ENCODE results near the gene D2HGDH.
"Not testable (repeated sequence)": the region's sequence is repeated elsewhere in the genome, so short reads cannot be mapped to it uniquely, and the experiment has no call there.

Gene D2HGDH

GRCh38 chr2:241726459-241726858, 8.0 kb upstream of the D2HGDH start:
- no peak for DNase-seq

GRCh38 chr2:241728000-241728399, 6.4 kb upstream of the D2HGDH start:
- DNase-seq = no peak

- no peak for DNase-seq
Measured at GRCh38 chr2:241728627-241729026, 5.8 kb upstream of the D2HGDH start.

DNA sequence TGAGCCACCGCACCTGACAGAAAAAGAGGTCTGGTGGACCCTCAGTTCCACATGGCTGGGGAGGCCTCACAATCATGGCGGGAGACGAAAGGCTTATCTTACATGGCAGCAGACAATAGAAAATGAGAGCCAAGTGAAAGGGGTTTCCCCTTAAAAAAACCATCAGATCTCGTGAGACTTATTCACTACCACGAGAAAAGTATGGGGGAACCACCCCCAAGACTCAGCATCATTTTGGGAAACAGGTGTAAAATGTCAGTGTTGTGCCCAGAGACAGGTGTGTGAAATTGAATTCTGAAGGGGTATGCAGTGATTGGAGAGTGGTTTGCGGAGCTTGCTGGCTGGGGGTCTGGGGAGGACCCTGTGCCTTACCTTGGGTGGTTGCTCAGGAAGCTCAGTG, 4.6 kb upstream of the D2HGDH start:
- no peak for DNase-seq

GRCh38 chr2:241730671-241731293, 3.6 kb upstream of the D2HGDH start:
- DNase-seq = no peak

DNA sequence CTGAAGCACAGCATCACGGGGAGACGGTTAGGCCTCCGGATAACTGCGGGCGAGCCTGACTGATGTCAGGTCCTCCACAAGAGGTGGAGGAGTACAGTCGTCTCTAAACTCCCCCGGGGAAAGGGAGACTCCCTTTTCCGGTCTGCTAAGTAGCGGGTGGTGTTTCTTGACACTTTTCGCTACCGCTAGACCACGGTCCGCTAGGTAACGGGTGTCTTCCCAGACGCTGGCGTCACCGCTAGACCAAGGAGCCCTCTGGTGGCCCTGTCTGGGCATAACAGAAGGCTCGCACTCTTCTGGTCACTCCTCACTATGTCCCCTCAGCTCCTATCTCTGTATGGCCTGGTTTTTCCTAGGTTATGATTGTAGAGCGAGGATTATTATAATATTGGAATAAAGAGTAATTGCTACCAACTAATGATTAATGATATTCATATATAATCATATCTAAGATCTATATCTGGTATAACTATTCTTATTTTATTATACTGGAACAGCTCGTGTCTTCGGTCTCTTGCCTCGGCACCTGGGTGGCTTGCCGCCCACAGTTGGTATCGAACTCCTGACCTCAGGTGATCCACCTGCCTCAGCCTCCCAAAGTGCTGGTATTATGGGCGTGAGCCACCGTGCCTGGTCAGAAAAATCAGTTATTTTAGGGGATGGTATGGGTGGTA, 1.8 kb upstream of the D2HGDH start:
- not testable (repeated sequence) for DNase-seq

GRCh38 chr2:241733391-241734207, 831 bp upstream of the D2HGDH start:
- no peak for DNase-seq

- no peak for DNase-seq
Measured at GRCh38 chr2:241734208-241734466, 293 bp upstream of the D2HGDH start.

- no peak for DNase-seq
Measured at GRCh38 chr2:241736111-241736510, 1.7 kb downstream of the D2HGDH start.

- DNase-seq = no peak
Measured at GRCh38 chr2:241738040-241738686, 3.7 kb downstream of the D2HGDH start.

- DNase-seq = no peak
Measured at GRCh38 chr2:241739177-241739576, 4.7 kb downstream of the D2HGDH start.

DNA sequence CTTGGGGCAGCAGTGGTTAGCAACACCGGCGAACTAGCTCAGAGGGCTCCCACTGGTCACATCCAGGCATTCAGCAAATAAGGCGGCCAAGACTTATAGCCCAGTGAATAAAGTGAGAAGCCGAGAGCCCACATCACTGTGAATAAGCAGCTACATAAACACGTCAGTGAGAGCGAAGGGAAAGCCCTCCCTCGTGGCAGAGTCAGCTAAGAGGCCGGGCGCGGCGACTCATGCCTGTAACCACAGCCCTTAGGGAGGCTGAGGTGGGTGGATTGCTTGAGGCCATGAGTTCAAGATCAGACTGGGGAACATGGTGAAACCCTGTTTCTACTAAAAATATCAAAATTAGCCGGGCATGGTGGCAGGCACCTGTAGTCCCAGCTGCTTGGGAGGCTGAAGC, 5.2 kb downstream of the D2HGDH start:
- DNase-seq = no peak

- no peak for DNase-seq
Measured at GRCh38 chr2:241741016-241741415, 6.6 kb downstream of the D2HGDH start.

DNA sequence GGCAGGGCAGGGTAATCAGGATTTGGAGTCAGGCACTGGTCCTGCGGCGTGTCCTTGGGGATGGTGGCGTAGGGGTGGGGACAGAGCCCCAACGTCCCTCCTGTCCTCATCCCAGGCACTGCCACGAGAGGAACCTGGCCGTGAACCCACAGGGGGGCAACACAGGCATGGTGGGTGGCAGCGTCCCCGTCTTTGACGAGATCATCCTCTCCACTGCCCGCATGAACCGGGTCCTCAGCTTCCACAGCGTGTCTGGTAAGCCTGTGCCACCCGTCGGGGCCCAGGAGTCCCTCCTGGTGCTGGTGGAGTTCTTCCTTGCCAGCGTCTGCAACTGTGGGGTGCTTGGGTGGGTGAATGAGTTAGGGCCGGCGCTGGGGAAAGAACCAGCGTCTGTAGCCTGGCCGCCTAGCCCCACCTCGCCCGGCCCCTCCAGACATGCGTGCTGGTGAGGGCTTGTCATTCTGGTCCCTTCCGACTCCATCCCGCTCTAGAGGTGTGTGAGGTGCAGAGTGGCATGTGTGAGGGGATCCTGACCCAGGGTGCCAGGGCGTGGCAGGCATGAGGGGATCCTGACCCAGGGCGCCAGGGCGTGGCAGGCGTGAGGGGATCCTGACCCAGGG, 8.0 kb downstream of the D2HGDH start:
- no peak for DNase-seq

DNA sequence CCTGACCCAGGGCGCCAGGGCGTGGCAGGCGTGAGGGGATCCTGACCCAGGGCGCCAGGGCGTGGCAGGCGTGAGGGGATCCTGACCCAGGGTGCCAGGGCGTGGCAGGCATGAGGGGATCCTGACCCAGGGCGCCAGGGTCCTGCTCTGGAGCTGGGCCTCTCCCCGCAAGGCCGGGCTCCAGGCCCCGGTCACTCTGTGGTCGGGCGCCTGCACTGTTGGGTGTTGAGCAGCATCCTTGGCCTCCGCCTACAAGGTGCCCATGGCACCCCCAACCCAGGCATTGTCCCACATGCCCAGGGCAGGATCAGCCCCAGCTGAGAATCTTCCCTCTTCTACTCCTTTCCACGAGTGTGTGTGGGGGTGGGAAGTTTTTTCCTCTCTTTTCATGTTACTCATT, 8.6 kb downstream of the D2HGDH start:
- not testable (repeated sequence) for DNase-seq

DNA sequence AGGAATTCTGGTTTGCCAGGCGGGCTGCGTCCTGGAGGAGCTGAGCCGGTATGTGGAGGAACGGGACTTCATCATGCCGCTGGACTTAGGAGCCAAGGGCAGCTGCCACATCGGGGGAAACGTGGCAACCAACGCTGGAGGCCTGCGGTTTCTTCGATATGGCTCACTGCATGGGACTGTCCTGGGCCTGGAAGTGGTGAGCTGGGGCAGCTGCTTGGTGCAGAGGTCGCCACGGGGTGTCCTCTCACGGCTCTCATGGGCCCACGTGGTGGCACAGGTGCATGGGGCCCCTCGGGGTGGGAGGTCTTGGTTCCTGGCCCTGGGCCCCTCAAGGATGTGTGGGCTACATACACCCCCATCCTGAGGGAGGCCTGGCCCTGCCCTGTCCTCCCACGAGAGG, 9.2 kb downstream of the D2HGDH start:
- no peak for DNase-seq

DNA sequence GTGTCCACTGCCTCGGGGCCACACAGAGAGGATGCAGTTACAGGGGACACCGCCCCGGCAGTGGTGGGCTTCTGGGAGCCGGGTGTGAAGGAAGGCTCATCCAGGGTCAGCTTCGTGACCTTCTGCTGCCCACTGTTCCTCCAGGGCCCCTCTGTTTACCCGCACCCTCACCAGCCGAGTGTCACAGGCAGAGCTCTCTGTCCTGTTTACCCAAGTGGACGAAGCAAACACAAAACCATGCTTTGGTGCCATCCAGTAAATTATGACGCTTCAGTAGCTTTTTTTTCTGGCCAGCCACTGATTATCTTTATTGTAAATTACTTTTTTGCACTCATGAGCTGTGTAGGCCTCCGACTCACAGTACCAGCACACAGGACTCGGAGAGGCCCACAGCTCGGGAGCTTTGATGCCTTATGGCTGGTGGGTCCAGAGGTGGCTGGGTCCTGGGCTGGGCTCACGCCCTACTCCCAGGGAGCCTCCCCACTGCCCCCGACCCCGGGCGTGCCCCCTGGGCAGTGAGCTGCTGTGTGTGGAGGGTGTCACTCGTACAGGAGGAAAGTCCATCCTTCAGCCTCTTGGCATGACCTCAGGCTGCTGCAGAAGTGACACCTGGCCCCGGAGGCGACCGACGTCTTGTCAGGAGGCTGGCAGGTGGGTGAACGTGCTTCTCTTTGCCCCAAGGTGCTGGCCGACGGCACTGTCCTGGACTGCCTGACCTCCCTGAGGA, 9.8 kb downstream of the D2HGDH start:
- no peak for DNase-seq

GRCh38 chr2:241745276-241745675, 10.8 kb downstream of the D2HGDH start:
- no peak for DNase-seq

DNA sequence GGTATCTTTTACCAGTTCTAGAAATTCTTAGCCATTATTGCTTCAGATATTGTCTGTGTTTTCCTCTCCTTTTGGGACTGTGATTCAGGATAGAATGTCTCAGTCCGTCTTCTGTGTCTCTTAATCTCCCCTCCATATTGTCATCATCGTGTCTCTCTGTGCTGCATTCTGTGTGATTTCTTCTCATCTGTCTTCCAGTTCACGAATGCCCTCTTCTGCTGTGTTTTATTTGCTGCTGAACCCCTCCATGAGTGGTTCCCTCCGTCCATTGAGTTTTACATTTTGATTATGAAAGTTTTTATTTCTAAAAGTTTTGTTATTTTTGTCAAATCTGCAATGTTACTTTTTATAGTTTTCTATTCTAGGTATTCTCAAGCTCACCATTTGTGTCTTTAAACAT, 11.7 kb downstream of the D2HGDH start:
- DNase-seq = no peak

DNA sequence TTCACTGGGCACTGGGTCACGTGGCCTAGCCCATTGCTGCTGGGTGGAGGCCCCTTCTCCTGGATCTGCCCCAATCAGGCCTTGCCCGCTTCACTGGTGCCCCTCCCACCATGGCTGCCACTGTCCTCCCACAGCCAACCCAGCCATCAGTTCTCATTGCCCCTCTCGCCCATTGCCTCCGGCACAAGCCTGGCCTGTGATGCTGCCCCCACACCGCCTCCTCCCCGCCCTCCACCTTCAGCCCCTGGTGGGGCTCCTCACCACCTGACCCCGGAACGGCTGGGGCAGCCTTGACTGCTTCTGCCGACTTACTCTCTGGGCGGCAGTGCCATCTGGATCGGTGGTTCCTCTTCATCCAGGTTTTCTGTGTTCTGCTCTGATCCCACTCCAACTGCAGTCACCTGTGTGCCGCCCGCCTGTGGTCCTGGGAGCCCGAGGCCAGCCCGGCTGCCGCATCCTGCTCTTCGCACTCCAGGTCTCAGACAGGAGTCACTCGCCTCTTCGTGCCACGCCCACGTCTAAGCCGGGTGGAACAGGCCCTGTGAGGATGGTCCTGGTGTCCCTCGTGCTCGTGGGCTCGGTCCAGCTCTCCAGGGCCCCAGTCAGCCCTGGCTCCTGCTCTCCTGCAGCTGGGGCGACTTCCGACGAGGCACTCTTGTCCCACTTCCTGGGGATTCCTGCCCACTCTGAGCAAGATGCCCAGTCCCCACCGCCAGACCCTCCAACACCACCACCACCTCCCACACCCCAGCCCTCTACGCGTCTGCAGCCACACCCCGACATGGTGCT, 14.2 kb downstream of the D2HGDH start:
- no peak for DNase-seq

DNA sequence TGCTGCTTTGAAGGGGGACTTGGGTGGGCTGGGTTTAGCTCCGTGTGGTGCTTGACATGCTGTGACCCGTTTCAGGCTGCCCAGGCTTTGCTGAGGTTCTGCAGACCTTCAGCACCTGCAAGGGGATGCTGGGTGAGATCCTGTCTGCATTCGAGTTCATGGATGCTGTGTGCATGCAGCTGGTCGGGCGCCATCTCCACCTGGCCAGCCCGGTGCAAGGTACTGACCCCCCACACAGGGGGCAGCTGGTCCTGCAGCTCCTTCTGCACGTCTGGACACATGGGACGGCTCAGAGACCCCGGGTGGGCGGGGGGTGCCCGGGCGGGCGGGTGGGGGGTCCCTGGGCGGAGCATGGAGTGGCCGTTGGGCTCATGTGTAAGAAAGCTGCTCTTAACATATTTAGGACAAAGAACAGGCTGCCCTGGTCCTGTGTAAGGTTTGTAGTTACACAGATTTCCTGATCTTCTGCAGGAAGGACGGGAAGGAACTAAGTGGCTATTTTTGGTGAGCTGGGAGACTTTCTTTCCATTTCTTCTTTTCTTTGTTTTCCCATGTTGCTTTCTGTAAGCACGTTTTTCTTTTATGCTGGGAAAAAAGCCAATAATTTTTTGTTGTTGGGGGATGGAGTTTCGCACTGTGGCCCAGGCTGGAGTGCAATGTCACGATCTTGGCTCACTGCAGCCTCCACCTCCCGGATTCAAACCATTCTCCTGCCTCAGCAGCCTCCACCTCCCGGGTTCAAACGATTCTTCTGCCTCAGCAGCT, 15.8 kb downstream of the D2HGDH start:
- no peak for DNase-seq

Measured in NCI-H774 (cell line).